NOMO-1 treated with dmso at 0.1 percent for 144 hours (cell line): ENCODE data around the gene KRT77.

Experiments used
- DNase-seq: peaks from one replicate; lab custom pipeline; 2025; ENCODE audit not compliant: unreplicated experiment; lab: John Stamatoyannopoulos, UW

The KRT77 gene

GRCh38 chr12:52694151-52694550 is 9.2 kb downstream of the KRT77 start:
- DNase-seq = no peak

- DNase-seq = no peak
These were observed 10.1 kb downstream of the KRT77 start for GRCh38 chr12:52693261-52693660.

- no peak for DNase-seq
These were observed 11.1 kb downstream of the KRT77 start for GRCh38 chr12:52692254-52692653.

- no peak for DNase-seq
These were observed 11.5 kb downstream of the KRT77 start for GRCh38 chr12:52691841-52692150.

- no peak for DNase-seq
These were observed 12.1 kb downstream of the KRT77 start for GRCh38 chr12:52691076-52691840.

- DNase-seq = no peak
These were observed 12.8 kb downstream of the KRT77 start for GRCh38 chr12:52690351-52691075.

- no peak for DNase-seq
These were observed 13.4 kb downstream of the KRT77 start for GRCh38 chr12:52689936-52690335.

- DNase-seq = no peak
These were observed 14.1 kb downstream of the KRT77 start for GRCh38 chr12:52689239-52689638.

- DNase-seq = no peak
These were observed 14.8 kb downstream of the KRT77 start for GRCh38 chr12:52688481-52688880.

GRCh38 chr12:52687497-52688385 is 15.6 kb downstream of the KRT77 start:
- no peak for DNase-seq

GRCh38 chr12:52686756-52687487 is 16.4 kb downstream of the KRT77 start:
- DNase-seq = no peak

- no peak for DNase-seq
These were observed 17.3 kb downstream of the KRT77 start for GRCh38 chr12:52686063-52686462.

- DNase-seq = no peak
These were observed 17.9 kb downstream of the KRT77 start for GRCh38 chr12:52685406-52685890.

GRCh38 chr12:52684431-52684830 is 18.9 kb downstream of the KRT77 start:
- no peak for DNase-seq

GRCh38 chr12:52683575-52684300 is 19.6 kb downstream of the KRT77 start:
- no peak for DNase-seq

GRCh38 chr12:52682938-52683574 is 20.3 kb downstream of the KRT77 start:
- DNase-seq = no peak

- DNase-seq = no peak
These were observed 21.0 kb downstream of the KRT77 start for GRCh38 chr12:52682381-52682660.

- no peak for DNase-seq
These were observed 21.6 kb downstream of the KRT77 start for GRCh38 chr12:52681526-52682380.

GRCh38 chr12:52680363-52680762 is 23.0 kb downstream of the KRT77 start, which contains the start of gene KRT1:
Gene KRT1, minus strand, starts transcription at chr12:52680407. Its CDS starts 59 bp downstream, at chr12:52680348.
- no peak for DNase-seq
